Activated CD4-positive, alpha-beta T cell treated with anti-CD3 and anti-CD28 coated beads, Interleukin-2, amount 10 ng/mL, durations not matched to agents 24 days and 14 days (primary cell): ENCODE results near the gene MEN1. TPM values are rescaled to one million over a fixed set of nuclear protein-coding genes. Genes with fewer than 3 reads are reported as not detected.
A peak's percentile ranks its signal among the peaks of the same experiment; 100 is the strongest.

Source experiments
- DNase-seq: peaks from one replicate; pipeline ENCODE4 v3.0.0; 2022
- H3K27ac Mint-ChIP-seq: one replicate; pipeline ENCODE4 v1.8.0; 2022; ENCODE audit warnings: mild to moderate bottlenecking, mixed read lengths
- H3K27me3 Mint-ChIP-seq: one replicate; pipeline ENCODE4 v1.8.0; 2022; ENCODE audit warnings: mixed read lengths
- H3K36me3 Mint-ChIP-seq: one replicate; pipeline ENCODE4 v1.8.0; 2022; ENCODE audit warnings: low read depth, mild to moderate bottlenecking, mixed read lengths
- H3K4me1 Mint-ChIP-seq: one replicate; pipeline ENCODE4 v1.8.0; 2021; ENCODE audit warnings: mixed read lengths
- H3K4me3 Mint-ChIP-seq: one replicate; pipeline ENCODE4 v1.8.0; 2022; ENCODE audit warnings: mild to moderate bottlenecking, moderate library complexity, mixed read lengths
- H3K9me3 Mint-ChIP-seq: one replicate; pipeline ENCODE4 v1.8.0; 2021; ENCODE audit warnings: mixed read lengths
- intact Hi-C: fragments of 100-400 bp; cut with micrococcal nuclease; formaldehyde crosslinking; loops from one replicate; pipeline ENCODE4 v1.15.1; 2023
- total RNA-seq: library from RNA; stranded (reverse); gene quantifications from 2 replicates; pipeline ENCODE4 v1.2.3, GENCODE V29; 2022

Gene MEN1
- total RNA-seq, 1 donor from 2014 or later = 36.7 TPM

GRCh38 chr11:64805481-64805880 is 4.9 kb downstream of the MEN1 start:
- intact Hi-C loops = no loop called here
- Mint-ChIP-seq H3K27me3 (no peaks in the 10 kb centered on the region), H3K4me3 (no peak overlapping the region), H3K27ac (no peak overlapping the region), H3K4me1 (peaks cover 28% of the 10 kb centered on the region), H3K9me3 (no peaks in the 10 kb centered on the region), H3K36me3 (peaks cover 24% of the 10 kb centered on the region)
- no peak for DNase-seq

DNA sequence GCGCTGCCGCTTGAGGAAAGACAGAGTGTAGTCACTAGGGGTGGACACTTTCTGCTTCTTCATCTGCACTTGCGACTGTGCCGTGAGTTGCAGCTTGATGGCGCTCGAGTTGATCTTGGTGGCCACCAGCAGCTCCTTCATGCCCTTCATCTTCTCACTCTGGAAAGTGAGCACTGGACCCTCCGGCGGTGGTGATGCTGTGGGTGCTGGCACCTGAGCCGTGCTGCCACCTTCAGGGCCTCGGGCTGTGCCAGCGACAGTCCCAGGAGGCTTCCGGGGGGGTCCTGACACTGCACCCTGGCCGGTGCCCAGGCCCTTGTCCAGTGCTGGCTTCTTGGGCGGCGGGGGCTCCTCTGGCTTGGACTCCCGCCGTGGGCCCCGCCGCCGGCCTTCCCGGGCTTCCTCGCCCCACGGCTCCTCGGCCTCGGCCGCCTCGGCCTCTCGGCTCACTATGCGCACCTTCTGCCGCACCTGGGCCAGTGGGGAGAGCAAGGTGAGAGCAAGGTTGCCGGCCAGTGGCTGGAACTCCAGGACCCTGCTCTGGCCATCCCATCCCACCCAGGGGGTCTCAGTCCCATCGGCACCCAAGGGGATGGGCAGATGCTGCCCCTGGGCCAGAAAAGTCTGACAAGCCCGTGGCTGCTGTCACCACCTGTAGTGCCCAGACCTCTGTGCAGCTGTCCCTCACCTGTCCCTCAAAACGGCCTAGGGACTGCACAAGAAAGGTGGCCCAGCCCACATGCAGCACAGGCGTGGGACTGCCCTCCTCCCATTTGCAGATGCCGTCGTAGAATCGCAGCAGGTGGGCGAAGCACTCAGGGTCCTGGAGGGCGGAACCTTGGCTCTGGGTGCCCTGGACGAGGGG is 5.8 kb downstream of the MEN1 start:
- H3K27me3 Mint-ChIP-seq = no peaks in the 10 kb centered on the region
- peak overlapping the region; percentile 90 for H3K4me3 Mint-ChIP-seq
- intact Hi-C loops = no loop called here
- H3K36me3 Mint-ChIP-seq = peaks cover 23% of the 10 kb centered on the region
- H3K4me1 Mint-ChIP-seq = peaks cover 21% of the 10 kb centered on the region
- no peak for DNase-seq
- H3K9me3 Mint-ChIP-seq = no peaks in the 10 kb centered on the region
- H3K27ac Mint-ChIP-seq = no peak overlapping the region

GRCh38 chr11:64803846-64804345 is 6.5 kb downstream of the MEN1 start:
- intact Hi-C loops = no loop called here

DNA sequence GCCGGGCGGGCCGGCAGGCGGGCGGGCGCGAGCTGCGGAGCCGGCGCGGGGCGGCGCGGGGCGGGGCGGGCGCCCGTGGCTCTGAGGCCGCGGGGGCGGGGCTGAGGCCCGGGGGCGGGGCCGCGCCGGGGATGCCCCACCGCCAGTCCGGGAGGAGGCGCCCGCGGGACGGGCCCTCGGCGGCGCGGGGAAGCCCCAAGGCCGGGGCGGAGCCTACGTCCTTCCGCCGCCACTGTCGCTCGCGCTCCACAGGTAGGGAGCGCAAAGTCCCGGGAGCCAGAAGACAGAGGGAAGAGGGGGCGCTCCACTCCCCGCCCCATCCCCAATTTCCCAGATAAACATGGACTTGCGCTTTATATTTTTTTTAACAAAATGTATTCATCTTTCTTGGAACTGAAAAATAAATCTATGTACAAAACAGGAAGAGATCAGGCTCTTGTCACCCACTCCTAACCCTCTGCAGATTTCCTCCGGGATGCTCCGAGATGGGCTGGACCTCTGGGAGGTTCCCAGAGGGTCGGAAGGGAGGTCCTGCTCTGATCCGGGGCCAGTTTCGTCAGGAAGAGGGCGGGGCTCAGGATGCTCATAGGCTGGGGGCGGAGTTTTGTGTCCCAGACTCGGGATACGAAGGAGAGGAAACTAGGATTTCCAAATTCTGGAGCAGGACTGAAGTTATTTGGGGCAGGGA is 7.0 kb downstream of the MEN1 start, which contains the start of gene MAP4K2:
TSS of gene MAP4K2 (minus strand) at position 57 of the 688 bp plus-strand sequence. CDS start 65 bp downstream, outside the sequence.
- Mint-ChIP-seq H3K4me3 (peak within 1 kb of the TSS; percentile 90), H3K9me3 (no peaks in the 10 kb centered on the region), H3K4me1 (peaks cover 19% of the 10 kb centered on the region), H3K27ac (peak within 1 kb of the TSS; percentile 87), H3K27me3 (no peaks in the 10 kb centered on the region), H3K36me3 (peaks cover 28% of the 10 kb centered on the region)
- intact Hi-C loops = no loop called here
- DNase-seq = peak; percentile 98

More at GRCh38 chr11:64803846-64804345, 6.5 kb downstream of the MEN1 start:
- Mint-ChIP-seq H3K9me3 (no peaks in the 10 kb centered on the region), H3K4me1 (peaks cover 16% of the 10 kb centered on the region), H3K27ac (peak overlapping the region; percentile 87), H3K4me3 (peak overlapping the region; percentile 90), H3K36me3 (peaks cover 25% of the 10 kb centered on the region), H3K27me3 (no peaks in the 10 kb centered on the region)
- no peak for DNase-seq

- intact Hi-C loops = no loop called here
- Mint-ChIP-seq H3K36me3 (peaks cover 25% of the 10 kb centered on the region), H3K9me3 (no peaks in the 10 kb centered on the region)
These were observed 7.8 kb downstream of the MEN1 start for GRCh38 chr11:64802370-64803157.

GRCh38 chr11:64801561-64802369 is 8.6 kb downstream of the MEN1 start:
- peaks cover 19% of the 10 kb centered on the region for H3K36me3 Mint-ChIP-seq
- H3K27ac Mint-ChIP-seq = peak overlapping the region; percentile 77

More at GRCh38 chr11:64802370-64803157, 7.8 kb downstream of the MEN1 start:
- no peak for DNase-seq
- Mint-ChIP-seq H3K27me3 (no peaks in the 10 kb centered on the region), H3K4me3 (peak overlapping the region; percentile 84), H3K27ac (peak overlapping the region; percentile 77), H3K4me1 (peaks cover 16% of the 10 kb centered on the region)

GRCh38 chr11:64801158-64801464 is 9.2 kb downstream of the MEN1 start:
- H3K27me3 Mint-ChIP-seq = no peaks in the 10 kb centered on the region
- peaks cover 13% of the 10 kb centered on the region for H3K4me1 Mint-ChIP-seq
- peak overlapping the region; percentile 77 for H3K27ac Mint-ChIP-seq
- intact Hi-C loops = no loop called here
- H3K4me3 Mint-ChIP-seq = peak overlapping the region; percentile 84
- no peaks in the 10 kb centered on the region for H3K9me3 Mint-ChIP-seq
- DNase-seq = no peak
- peaks cover 20% of the 10 kb centered on the region for H3K36me3 Mint-ChIP-seq

More at GRCh38 chr11:64801561-64802369, 8.6 kb downstream of the MEN1 start:
- Mint-ChIP-seq H3K4me3 (peak overlapping the region; percentile 84), H3K4me1 (peaks cover 13% of the 10 kb centered on the region), H3K27me3 (no peaks in the 10 kb centered on the region), H3K9me3 (no peaks in the 10 kb centered on the region)
- intact Hi-C loops = no loop called here
- peak; percentile 66 for DNase-seq

GRCh38 chr11:64800303-64801157 is 9.8 kb downstream of the MEN1 start:
- H3K36me3 Mint-ChIP-seq = peaks cover 21% of the 10 kb centered on the region
- no peak overlapping the region for H3K27ac Mint-ChIP-seq
- no peaks in the 10 kb centered on the region for H3K27me3 Mint-ChIP-seq
- intact Hi-C loops = no loop called here
- no peaks in the 10 kb centered on the region for H3K9me3 Mint-ChIP-seq
- no peak for DNase-seq
- H3K4me1 Mint-ChIP-seq = peaks cover 13% of the 10 kb centered on the region
- peak overlapping the region; percentile 84 for H3K4me3 Mint-ChIP-seq

GRCh38 chr11:64799623-64800302 is 10.6 kb downstream of the MEN1 start:
- Mint-ChIP-seq H3K27me3 (no peaks in the 10 kb centered on the region), H3K9me3 (no peaks in the 10 kb centered on the region), H3K4me3 (no peak overlapping the region), H3K27ac (no peak overlapping the region), H3K36me3 (peaks cover 20% of the 10 kb centered on the region), H3K4me1 (peaks cover 16% of the 10 kb centered on the region)
- DNase-seq = no peak
- intact Hi-C loops = no loop called here

- Mint-ChIP-seq H3K36me3 (peaks cover 22% of the 10 kb centered on the region), H3K27ac (no peak overlapping the region), H3K27me3 (no peaks in the 10 kb centered on the region), H3K9me3 (no peaks in the 10 kb centered on the region), H3K4me3 (no peak overlapping the region), H3K4me1 (peaks cover 20% of the 10 kb centered on the region)
- intact Hi-C loops = no loop called here
- no peak for DNase-seq
These were observed 11.1 kb downstream of the MEN1 start for GRCh38 chr11:64799256-64799622.

DNA sequence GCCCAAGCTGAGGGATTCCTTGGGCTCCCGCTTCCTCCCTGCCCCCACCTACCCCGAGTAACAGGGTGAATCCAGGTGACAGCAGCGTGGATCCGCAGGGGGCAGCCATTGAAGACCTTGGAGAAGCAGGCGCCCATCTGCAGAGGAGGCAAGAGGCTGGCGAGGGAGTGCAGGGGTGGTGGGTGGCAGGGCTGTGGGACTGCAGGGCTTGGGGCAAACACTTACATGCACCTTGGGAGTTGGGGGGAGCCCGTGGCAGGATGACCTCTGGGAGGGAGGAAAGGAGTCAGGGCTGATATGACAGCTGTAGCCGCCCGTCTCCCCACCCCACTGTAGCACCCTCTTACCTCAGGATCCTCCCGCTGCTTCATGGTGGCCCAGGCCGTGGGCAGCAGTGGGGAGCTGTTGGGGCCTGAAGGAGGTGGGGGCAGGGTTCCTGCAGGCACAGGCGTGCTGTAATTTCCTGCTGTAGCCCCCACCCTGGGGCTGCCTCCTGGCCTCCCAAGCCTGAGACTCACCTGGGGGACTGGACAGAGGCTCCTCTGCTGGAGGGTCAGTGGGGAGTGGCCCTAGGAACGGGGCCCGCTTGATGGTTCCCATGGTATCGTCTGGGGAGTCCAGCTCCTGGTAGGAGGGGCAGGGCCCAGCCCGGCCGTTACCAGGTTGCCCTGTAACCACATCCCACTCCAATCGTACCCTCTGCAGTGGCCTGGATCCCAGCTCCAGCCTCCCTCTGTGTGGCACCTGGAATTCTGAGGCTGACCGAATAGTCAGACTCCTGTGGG is 13.4 kb downstream of the MEN1 start:
- Mint-ChIP-seq H3K4me1 (peaks cover 17% of the 10 kb centered on the region), H3K27ac (no peak overlapping the region), H3K27me3 (no peaks in the 10 kb centered on the region), H3K9me3 (no peaks in the 10 kb centered on the region), H3K36me3 (peaks cover 29% of the 10 kb centered on the region), H3K4me3 (no peak overlapping the region)
- intact Hi-C loops = no loop called here
- no peak for DNase-seq
